ENCODE results near the gene BTN1A1. TPM values are rescaled to one million over a fixed set of nuclear protein-coding genes. Genes with fewer than 3 reads are reported as not detected.
"Not testable (repeated sequence)": the region's sequence is repeated elsewhere in the genome, so short reads cannot be mapped to it uniquely, and the experiment has no call there.

The BTN1A1 gene
- total RNA-seq, 1 experiment from 2014 or later, result not detected

- Mint-ChIP-seq H3K9me3 (ENCODE audit: unreplicated experiment) (no peaks in the 10 kb centered on the region), H3K4me1 (ENCODE audit: insufficient read depth, unreplicated experiment) (peaks cover 20% of the 10 kb centered on the region), H3K4me3 (ENCODE audit: unreplicated experiment) (peak overlapping the region; percentile 85), H3K27me3 (ENCODE audit: insufficient read depth, unreplicated experiment) (no peaks in the 10 kb centered on the region), H3K36me3 (ENCODE audit: insufficient read depth, unreplicated experiment) (peaks cover 34% of the 10 kb centered on the region), H3K27ac (ENCODE audit: low read depth, unreplicated experiment) (peak overlapping the region; percentile 98)
- no peak for DNase-seq (ENCODE audit: unreplicated experiment)
- intact Hi-C loops (cut with micrococcal nuclease), result loop anchor here (2.0 to 10.0 kb wide), 3 partner anchors 17 to 113 kb away; partner anchors contain the start of gene BTN3A3
- TF ChIP-seq, protein P1, sequence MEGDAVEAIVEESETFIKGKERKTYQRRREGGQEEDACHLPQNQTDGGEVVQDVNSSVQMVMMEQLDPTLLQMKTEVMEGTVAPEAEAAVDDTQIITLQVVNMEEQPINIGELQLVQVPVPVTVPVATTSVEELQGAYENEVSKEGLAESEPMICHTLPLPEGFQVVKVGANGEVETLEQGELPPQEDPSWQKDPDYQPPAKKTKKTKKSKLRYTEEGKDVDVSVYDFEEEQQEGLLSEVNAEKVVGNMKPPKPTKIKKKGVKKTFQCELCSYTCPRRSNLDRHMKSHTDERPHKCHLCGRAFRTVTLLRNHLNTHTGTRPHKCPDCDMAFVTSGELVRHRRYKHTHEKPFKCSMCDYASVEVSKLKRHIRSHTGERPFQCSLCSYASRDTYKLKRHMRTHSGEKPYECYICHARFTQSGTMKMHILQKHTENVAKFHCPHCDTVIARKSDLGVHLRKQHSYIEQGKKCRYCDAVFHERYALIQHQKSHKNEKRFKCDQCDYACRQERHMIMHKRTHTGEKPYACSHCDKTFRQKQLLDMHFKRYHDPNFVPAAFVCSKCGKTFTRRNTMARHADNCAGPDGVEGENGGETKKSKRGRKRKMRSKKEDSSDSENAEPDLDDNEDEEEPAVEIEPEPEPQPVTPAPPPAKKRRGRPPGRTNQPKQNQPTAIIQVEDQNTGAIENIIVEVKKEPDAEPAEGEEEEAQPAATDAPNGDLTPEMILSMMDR (IDR thresholded peaks at IDR 0.05; ENCODE audit: unreplicated experiment), result no peak
- POLR2A ChIA-PET, result interaction anchor here (0.6 to 1.7 kb wide), 6 partner anchors 17 to 138 kb away, joined by 3 to 9 read pairs (median 4); no protein-coding TSS in a partner anchor
- CTCF ChIA-PET, result no interaction called here
- no TSS peak for BruUV-seq (replicated peaks)
Observed at GRCh38 chr6:26457264-26457805, 42.8 kb upstream of the BTN1A1 start.

- peak within 1 kb of the TSS; percentile 85 for H3K4me3 Mint-ChIP-seq (ENCODE audit: unreplicated experiment)
- DNase-seq (ENCODE audit: unreplicated experiment), result peak; percentile 94
- peaks cover 41% of the 10 kb centered on the region for H3K36me3 Mint-ChIP-seq (ENCODE audit: insufficient read depth, unreplicated experiment)
- CTCF ChIA-PET, result no interaction called here
- H3K9me3 Mint-ChIP-seq (ENCODE audit: unreplicated experiment), result no peaks in the 10 kb centered on the region
- TF ChIP-seq, protein P1 (IDR thresholded peaks at IDR 0.05; ENCODE audit: unreplicated experiment), result no peak
- intact Hi-C loops (cut with micrococcal nuclease), result loop anchor here (2.0 to 10.0 kb wide), 3 partner anchors 17 to 113 kb away; partner anchors contain the start of gene BTN3A3
- no peaks in the 10 kb centered on the region for H3K27me3 Mint-ChIP-seq (ENCODE audit: insufficient read depth, unreplicated experiment)
- H3K4me1 Mint-ChIP-seq (ENCODE audit: insufficient read depth, unreplicated experiment), result peaks cover 20% of the 10 kb centered on the region
- BruUV-seq (replicated peaks), result no TSS peak
- POLR2A ChIA-PET, result interaction anchor here (0.6 to 1.7 kb wide), 8 partner anchors 16 to 137 kb away, joined by 3 to 9 read pairs (median 4); no protein-coding TSS in a partner anchor
- peak within 1 kb of the TSS; percentile 98 for H3K27ac Mint-ChIP-seq (ENCODE audit: low read depth, unreplicated experiment)
Observed at GRCh38 chr6:26457806-26458688, 42.1 kb upstream of the BTN1A1 start, which contains the start of gene BTN2A1. Gene BTN2A1 (plus strand): TSS chr6:26457955. CDS start chr6:26458637, 682 bp downstream.

- no peak for DNase-seq (ENCODE audit: unreplicated experiment)
- POLR2A ChIA-PET, result interaction anchor here (0.8 to 1.0 kb wide), 2 partner anchors 15 to 76 kb away, joined by 3 to 4 read pairs; no protein-coding TSS in a partner anchor
- CTCF ChIA-PET, result no interaction called here
- TF ChIP-seq, protein P1 (IDR thresholded peaks at IDR 0.05; ENCODE audit: unreplicated experiment), result no peak
- peak overlapping the region; percentile 98 for H3K27ac Mint-ChIP-seq (ENCODE audit: low read depth, unreplicated experiment)
- intact Hi-C loops (cut with micrococcal nuclease), result loop anchor here (5.0 to 10.0 kb wide), 2 partner anchors 108 to 114 kb away; no protein-coding TSS in a partner anchor
- BruUV-seq (replicated peaks), result no TSS peak
- peak overlapping the region; percentile 85 for H3K4me3 Mint-ChIP-seq (ENCODE audit: unreplicated experiment)
- peaks cover 20% of the 10 kb centered on the region for H3K4me1 Mint-ChIP-seq (ENCODE audit: insufficient read depth, unreplicated experiment)
- no peaks in the 10 kb centered on the region for H3K27me3 Mint-ChIP-seq (ENCODE audit: insufficient read depth, unreplicated experiment)
- H3K9me3 Mint-ChIP-seq (ENCODE audit: unreplicated experiment), result no peaks in the 10 kb centered on the region
- peaks cover 53% of the 10 kb centered on the region for H3K36me3 Mint-ChIP-seq (ENCODE audit: insufficient read depth, unreplicated experiment)
Observed at GRCh38 chr6:26459023-26459810, 40.9 kb upstream of the BTN1A1 start.

GRCh38 chr6:26461353-26461752, 38.8 kb upstream of the BTN1A1 start:
- BruUV-seq (replicated peaks); intact Hi-C loops (cut with micrococcal nuclease); H3K4me3 Mint-ChIP-seq (ENCODE audit: unreplicated experiment); DNase-seq (ENCODE audit: unreplicated experiment); H3K9me3 Mint-ChIP-seq (ENCODE audit: unreplicated experiment); H3K27me3 Mint-ChIP-seq (ENCODE audit: insufficient read depth, unreplicated experiment); H3K27ac Mint-ChIP-seq (ENCODE audit: low read depth, unreplicated experiment): not testable (repeated sequence)
- peaks cover 74% of the 10 kb centered on the region for H3K36me3 Mint-ChIP-seq (ENCODE audit: insufficient read depth, unreplicated experiment)
- ChIA-PET POLR2A (interaction anchor here (2.3 kb wide), 1 partner anchor 13 kb away, joined by 4 read pairs; no protein-coding TSS in a partner anchor), CTCF (interaction anchor here (1.0 kb wide), 1 partner anchor 10 kb away, joined by 3 read pairs; no protein-coding TSS in a partner anchor)
- peaks cover 20% of the 10 kb centered on the region for H3K4me1 Mint-ChIP-seq (ENCODE audit: insufficient read depth, unreplicated experiment)

Measured in MCF 10A (cell line).